Activated B cell treated with CpG ODN at 0.5 μM for 24 hours (primary cell): ENCODE measurements around the gene SRCIN1. TPM values are rescaled to one million over a fixed set of nuclear protein-coding genes. Genes with fewer than 3 reads are reported as not detected.

Experiments
- ATAC-seq: fragments of 200-7000 bp; cut with Tn5 transposase; one replicate; pipeline ENCODE4 v1.10.0; 2021; ENCODE audit warnings: low read depth, mild to moderate bottlenecking, moderate library complexity
- CTCF ChIA-PET: fragments of 350-600 bp; sonication (Branson Sonifier 250); formaldehyde crosslinking; loops from one replicate; lab custom pipeline; 2021; ENCODE audit warnings: antibody characterized with exemption; lab: Charles Lee
- POLR2A ChIA-PET: fragments of 350-600 bp; sonication (Branson Sonifier 250); formaldehyde crosslinking; loops from one replicate; lab custom pipeline; 2021; ENCODE audit warnings: antibody characterized with exemption; lab: Charles Lee
- DNase-seq: peaks from one replicate; pipeline ENCODE4 v3.0.0; 2022
- H3K27ac Mint-ChIP-seq: one replicate; pipeline ENCODE4 v1.8.0; 2020; ENCODE audit warnings: mixed read lengths
- H3K27me3 Mint-ChIP-seq: one replicate; pipeline ENCODE4 v1.8.0; 2021; ENCODE audit warnings: mixed read lengths
- H3K36me3 Mint-ChIP-seq: one replicate; pipeline ENCODE4 v1.8.0; 2021; ENCODE audit warnings: low read depth, mixed read lengths
- H3K4me1 Mint-ChIP-seq: one replicate; pipeline ENCODE4 v1.8.0; 2021; ENCODE audit warnings: mixed read lengths
- H3K4me3 Mint-ChIP-seq: one replicate; pipeline ENCODE4 v1.8.0; 2020; ENCODE audit warnings: mild to moderate bottlenecking, mixed read lengths
- H3K9me3 Mint-ChIP-seq: one replicate; pipeline ENCODE4 v1.8.0; 2020; ENCODE audit warnings: mixed read lengths
- intact Hi-C: fragments of 100-400 bp; cut with micrococcal nuclease; formaldehyde crosslinking; loops from one replicate; pipeline ENCODE4 v1.15.1; 2024
- total RNA-seq: library from RNA; stranded (reverse); gene quantifications from 2 replicates; pipeline ENCODE4 v1.2.3, GENCODE V29; 2022
- TF ChIP-seq, protein P1 (sequence below): fragments of 200-600 bp; IDR thresholded peaks from one replicate; pipeline ENCODE4 v1.8.0; 2022; ENCODE audit warnings: antibody characterized with exemption, mild to moderate bottlenecking

Gene SRCIN1
- total RNA-seq, 1 donor from 2014 or later = 0.35 TPM

DNA sequence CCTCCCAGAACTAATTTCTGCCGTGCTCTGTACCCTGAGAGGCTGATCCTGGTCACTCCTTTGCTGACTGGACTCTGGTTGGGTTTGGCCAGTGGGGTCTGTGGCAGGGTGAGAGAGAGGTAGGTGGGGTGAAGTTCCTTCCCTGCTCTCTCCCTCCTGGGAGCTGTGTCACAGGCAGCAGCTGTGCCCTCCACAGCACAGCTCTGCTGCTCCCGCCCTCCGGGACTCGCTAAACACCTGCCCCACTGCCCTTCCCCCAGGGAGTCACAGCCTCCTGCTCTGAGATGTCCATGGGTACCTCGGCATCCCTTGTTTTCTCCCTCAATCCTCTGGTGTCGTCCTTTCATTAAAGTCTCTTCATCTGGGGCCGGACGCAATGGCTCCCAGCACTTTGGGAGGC, 66.4 kb downstream of the SRCIN1 start:
- peaks cover 36% of the 10 kb centered on the region for H3K27me3 Mint-ChIP-seq
- POLR2A ChIA-PET = no interaction called here
- ATAC-seq = no peak
- no peak overlapping the region for H3K27ac Mint-ChIP-seq
- TF ChIP-seq, protein P1, sequence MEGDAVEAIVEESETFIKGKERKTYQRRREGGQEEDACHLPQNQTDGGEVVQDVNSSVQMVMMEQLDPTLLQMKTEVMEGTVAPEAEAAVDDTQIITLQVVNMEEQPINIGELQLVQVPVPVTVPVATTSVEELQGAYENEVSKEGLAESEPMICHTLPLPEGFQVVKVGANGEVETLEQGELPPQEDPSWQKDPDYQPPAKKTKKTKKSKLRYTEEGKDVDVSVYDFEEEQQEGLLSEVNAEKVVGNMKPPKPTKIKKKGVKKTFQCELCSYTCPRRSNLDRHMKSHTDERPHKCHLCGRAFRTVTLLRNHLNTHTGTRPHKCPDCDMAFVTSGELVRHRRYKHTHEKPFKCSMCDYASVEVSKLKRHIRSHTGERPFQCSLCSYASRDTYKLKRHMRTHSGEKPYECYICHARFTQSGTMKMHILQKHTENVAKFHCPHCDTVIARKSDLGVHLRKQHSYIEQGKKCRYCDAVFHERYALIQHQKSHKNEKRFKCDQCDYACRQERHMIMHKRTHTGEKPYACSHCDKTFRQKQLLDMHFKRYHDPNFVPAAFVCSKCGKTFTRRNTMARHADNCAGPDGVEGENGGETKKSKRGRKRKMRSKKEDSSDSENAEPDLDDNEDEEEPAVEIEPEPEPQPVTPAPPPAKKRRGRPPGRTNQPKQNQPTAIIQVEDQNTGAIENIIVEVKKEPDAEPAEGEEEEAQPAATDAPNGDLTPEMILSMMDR = no peak
- H3K4me3 Mint-ChIP-seq = no peak overlapping the region
- CTCF ChIA-PET = no interaction called here
- no peaks in the 10 kb centered on the region for H3K4me1 Mint-ChIP-seq
- H3K9me3 Mint-ChIP-seq = no peaks in the 10 kb centered on the region
- H3K36me3 Mint-ChIP-seq = no peaks in the 10 kb centered on the region
- DNase-seq = no peak
- intact Hi-C loops = no loop called here

DNA sequence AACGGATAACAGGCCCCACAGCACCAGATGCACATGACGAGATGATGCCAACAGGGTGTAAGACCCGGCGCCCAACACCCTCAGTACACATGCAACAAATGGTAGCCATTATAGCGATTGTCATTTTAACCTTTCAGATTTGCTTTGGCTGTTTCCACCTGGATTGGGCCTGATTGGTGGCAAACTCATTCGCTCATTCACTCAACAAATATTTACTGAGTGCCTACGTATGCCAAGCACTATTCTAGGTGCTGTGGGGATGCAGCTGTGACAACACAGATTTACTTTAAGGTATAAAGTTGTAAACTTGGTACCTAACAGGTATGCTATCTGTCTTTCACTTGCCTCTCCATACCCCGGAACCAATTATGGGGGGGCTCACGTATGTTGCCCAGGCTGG, 66.8 kb downstream of the SRCIN1 start:
- TF ChIP-seq, protein P1 = no peak
- no peaks in the 10 kb centered on the region for H3K36me3 Mint-ChIP-seq
- ChIA-PET POLR2A (no interaction called here), CTCF (no interaction called here)
- ATAC-seq = no peak
- H3K9me3 Mint-ChIP-seq = no peaks in the 10 kb centered on the region
- H3K27me3 Mint-ChIP-seq = peaks cover 36% of the 10 kb centered on the region
- DNase-seq = no peak
- no peak overlapping the region for H3K27ac Mint-ChIP-seq
- no peak overlapping the region for H3K4me3 Mint-ChIP-seq
- intact Hi-C loops = no loop called here
- no peaks in the 10 kb centered on the region for H3K4me1 Mint-ChIP-seq

- H3K4me3 Mint-ChIP-seq = no peak overlapping the region
- H3K4me1 Mint-ChIP-seq = no peaks in the 10 kb centered on the region
- peaks cover 33% of the 10 kb centered on the region for H3K27me3 Mint-ChIP-seq
- no peak for DNase-seq
- ATAC-seq = no peak
- intact Hi-C loops = loop anchor here (1.0 kb wide), 1 partner anchor 44 kb away; no protein-coding TSS in a partner anchor
- ChIA-PET POLR2A (no interaction called here), CTCF (interaction anchor here (1.6 kb wide), 1 partner anchor 21 kb away, joined by 3 read pairs; no protein-coding TSS in a partner anchor)
- H3K27ac Mint-ChIP-seq = no peak overlapping the region
- H3K36me3 Mint-ChIP-seq = no peaks in the 10 kb centered on the region
- TF ChIP-seq, protein P1 = no peak
- H3K9me3 Mint-ChIP-seq = no peaks in the 10 kb centered on the region
Observed at GRCh38 chr17:38536661-38537060, 69.1 kb downstream of the SRCIN1 start.

DNA sequence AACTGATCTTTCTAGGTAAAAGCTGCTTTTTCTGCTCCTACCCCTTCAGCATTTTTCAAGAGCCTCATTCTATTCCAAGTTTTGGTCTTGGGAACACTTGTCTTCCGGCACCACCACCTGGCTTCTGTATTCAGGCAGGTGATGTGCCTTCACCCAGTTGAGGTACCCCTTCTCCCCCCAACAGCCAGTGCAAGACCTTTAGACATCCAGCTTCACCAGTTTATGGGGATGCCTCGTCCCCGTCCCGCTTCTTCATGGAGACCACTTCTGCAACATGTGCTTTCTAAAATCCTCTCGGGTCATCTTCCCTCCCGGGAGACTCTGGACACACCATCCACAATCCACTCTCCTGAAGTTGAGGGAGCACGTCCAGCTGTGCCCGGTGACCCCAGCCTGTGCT, 69.9 kb downstream of the SRCIN1 start:
- H3K27me3 Mint-ChIP-seq = peaks cover 30% of the 10 kb centered on the region
- intact Hi-C loops = no loop called here
- no peaks in the 10 kb centered on the region for H3K36me3 Mint-ChIP-seq
- DNase-seq (no peak), ATAC-seq (no peak)
- no peaks in the 10 kb centered on the region for H3K4me1 Mint-ChIP-seq
- no peak overlapping the region for H3K27ac Mint-ChIP-seq
- no peaks in the 10 kb centered on the region for H3K9me3 Mint-ChIP-seq
- no peak overlapping the region for H3K4me3 Mint-ChIP-seq
- CTCF ChIA-PET = no interaction called here
- TF ChIP-seq, protein P1 = no peak
- POLR2A ChIA-PET = no interaction called here

DNA sequence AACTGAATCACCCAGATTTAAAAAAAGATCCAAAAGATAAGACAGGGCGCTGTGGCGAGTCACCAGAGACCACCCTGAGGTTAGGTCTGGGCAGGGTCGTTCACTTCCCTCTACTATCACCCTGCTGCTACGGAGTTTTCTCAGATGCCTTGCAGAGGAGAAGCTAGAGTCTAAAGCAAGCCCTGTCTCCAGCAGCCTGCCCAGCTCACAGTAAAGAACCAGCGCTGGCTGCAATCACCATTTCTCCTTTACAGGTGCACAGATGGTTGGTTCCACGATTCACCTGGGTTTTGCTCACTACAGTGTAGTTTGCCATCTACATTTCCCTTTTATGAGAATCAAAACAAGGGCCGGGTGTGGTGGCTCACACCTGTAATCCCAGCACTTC, 71.3 kb downstream of the SRCIN1 start:
- POLR2A ChIA-PET = no interaction called here
- Mint-ChIP-seq H3K36me3 (no peaks in the 10 kb centered on the region), H3K4me3 (no peak overlapping the region), H3K27me3 (peaks cover 34% of the 10 kb centered on the region), H3K4me1 (no peaks in the 10 kb centered on the region), H3K27ac (no peak overlapping the region), H3K9me3 (no peaks in the 10 kb centered on the region)
- CTCF ChIA-PET = no interaction called here
- TF ChIP-seq, protein P1 = no peak
- no peak for DNase-seq
- no peak for ATAC-seq
- intact Hi-C loops = no loop called here
